Superior temporal gyrus (tissue), 1 donor: ENCODE measurements around the gene NUDT3.
A peak's percentile ranks its signal among the peaks of the same experiment; 100 is the strongest.

Experiments
- DNase-seq: peaks from one replicate; pipeline ENCODE4 v3.0.0-alpha.2; 2016; ENCODE audit errors: extremely low spot score

Gene NUDT3

GRCh38 chr6:34239500-34239825, 153.0 kb downstream of the NUDT3 start:
- DNase-seq, result peak; percentile 4

- DNase-seq, result peak; percentile 5
Measured at GRCh38 chr6:34238585-34239499, 153.6 kb downstream of the NUDT3 start.

- no peak for DNase-seq
Measured at GRCh38 chr6:34237722-34238584, 154.5 kb downstream of the NUDT3 start.

GRCh38 chr6:34237316-34237721, 155.2 kb downstream of the NUDT3 start:
- DNase-seq, result no peak

GRCh38 chr6:34236443-34237315, 155.8 kb downstream of the NUDT3 start, which contains the start of gene HMGA1:
TSS of gene HMGA1 (plus strand) at chr6:34236873. CDS start at chr6:34240781, 3,908 bp downstream.
- DNase-seq, result peak; percentile 88

DNA sequence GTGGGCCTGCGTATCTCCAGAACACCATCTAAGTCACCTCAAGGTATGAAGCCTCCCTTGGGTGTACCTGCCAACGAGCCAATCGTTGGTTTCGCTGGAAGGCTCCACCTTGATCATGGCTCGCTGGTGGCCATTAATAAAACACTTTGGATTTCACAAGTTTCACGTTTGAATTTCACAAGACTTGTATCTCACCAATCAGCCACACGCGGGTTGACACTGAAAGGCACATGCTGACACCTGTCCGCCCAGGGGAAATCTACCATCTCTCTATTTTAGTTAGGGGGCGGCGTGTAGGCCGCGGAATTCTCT, 156.4 kb downstream of the NUDT3 start:
- peak; percentile 9 for DNase-seq

DNA sequence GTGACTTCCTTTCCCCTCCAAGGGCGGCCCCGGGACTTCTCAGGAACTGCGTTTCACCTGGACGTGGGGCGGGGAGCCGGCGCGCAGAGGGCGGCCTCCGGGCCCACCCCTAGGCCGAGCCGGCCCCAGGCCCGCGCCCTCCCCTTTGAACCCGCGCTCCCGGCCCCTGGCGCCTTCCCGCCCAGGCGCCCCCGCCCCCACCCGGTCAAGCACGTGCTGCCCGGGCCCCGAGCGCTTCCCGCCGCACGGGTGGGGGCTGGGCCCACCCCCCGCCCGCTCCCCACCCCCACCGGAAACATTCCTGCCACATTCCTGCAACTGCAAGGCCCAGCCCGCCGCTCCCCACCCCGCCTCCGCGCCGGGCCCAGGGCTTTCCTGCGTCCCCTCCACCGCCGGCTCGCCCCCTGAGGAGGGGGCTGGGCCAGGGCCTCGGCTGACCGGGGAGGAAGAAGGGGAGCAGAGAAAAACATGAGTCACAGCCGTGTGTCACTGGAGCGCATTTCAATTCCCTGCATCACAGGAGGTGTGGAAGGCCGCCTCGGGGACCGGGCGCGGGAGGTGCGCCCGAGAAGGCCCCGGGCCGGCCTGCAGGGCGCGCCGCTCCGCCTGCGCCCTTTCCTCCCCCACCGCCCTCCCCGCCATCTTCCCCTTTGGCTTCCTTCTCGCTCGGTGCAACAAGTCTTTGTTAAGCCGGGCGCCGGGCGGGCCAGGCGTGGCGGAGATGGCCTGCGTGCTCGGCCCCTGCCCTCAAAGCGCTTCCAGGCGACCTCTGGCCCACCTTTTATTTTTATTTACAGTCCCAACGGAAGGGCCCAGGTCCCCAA, 156.9 kb downstream of the NUDT3 start:
- peak; percentile 1 for DNase-seq

DNA sequence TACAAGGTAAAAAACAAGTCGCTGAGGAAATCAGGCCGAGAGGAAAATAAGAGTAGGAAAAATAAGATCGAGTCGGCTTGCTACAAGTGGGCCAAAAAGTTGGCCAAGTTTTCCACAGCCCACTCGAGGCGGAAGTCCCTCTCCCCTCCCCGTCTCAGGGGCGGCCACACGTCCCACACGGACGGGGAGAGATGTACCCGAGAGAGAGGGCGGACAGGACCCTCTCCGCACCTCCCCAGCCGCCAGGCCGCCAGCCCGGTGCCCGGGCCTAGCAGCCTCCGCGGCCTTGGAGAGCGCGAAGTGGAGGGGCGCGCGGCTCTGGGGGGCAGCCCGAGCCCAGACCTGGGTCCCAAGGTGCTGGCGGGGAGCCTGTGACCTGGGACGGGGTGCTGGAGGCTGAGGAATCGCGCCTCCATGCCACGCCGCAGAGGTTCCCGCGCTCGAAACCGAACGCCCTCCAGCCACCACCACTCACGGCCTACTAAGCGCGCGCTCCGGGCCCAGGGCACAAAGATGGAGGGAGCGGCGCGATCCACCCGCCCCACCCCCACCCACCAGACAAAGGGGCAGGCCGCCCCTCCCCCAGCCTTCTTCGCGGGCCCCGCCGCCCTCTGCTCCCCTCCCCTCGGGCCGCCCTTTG, 157.7 kb downstream of the NUDT3 start:
- DNase-seq, result no peak

DNA sequence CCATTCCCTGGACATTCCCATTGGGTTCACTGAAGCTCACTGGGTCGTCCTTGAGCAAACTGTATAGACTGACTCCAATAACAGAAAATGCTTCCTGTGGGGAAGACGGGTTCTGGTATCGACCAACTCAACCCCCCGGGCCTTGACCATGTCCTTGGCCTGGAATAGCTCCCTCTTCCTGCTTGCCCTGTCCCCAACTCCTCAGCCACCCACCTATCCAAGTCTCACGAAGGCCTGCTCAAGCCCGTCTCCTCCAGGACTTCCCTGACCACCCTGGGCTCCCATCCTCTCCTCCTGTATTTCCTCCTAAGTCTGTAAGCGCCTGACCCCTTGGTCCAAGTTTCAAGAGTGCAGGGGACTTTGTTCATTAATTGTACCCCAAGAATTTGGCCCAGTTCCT, 158.6 kb downstream of the NUDT3 start:
- peak; percentile 7 for DNase-seq

DNA sequence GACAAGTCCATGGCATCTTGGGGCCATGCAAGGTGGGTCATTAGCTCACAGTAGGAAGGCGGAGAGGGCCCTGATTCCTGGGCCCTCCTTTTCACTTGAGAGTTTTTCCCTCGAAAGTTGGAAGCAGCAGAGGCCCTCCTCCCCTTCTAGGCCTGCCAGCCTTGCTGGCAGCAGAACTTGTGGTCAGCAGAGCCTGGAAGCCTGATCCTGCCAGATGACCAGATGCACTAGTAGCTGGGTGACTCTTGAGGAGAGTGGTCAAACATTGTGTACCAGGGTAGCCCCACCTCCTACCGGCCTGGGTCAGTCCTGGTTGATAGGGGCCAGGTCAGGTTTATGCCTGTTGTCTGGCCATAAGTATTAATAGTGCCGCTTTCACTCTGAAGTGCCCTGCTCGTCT, 159.6 kb downstream of the NUDT3 start:
- DNase-seq, result no peak

DNA sequence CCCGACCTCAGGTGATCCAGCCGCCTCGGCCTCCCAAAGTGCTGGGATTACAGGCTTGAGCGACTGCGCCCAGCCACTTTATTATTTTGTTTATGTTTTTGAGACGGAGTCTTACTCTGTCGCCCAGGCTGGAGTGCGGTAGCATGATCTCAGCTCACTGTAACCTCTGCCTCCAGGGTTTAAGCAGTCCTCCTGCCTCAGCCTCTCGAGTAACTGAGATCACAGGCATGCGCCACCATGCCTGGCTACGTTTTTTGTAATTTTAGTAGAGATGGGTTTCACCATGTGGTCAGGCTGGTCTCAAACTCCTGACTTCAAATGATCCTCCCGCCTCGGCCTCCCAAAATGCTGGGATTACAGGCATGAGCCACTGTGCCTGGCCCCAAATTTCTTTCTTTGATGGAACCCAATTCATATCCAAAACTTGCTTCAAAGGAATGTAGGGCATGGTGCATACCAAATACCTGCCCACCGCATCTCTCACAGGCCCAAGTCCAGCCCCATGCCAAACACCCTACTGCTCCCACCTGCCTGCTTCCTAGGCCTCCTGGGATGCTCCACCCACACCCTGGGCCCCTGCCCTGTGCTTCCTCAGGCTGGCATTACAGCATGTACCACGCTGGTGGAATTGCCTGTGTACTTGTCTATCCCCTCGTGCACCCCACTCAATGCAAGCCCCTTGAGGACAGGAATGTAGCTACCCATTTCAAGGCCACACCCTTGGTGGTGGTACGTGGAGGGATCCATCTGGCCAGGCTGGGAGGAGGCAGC, 160.7 kb downstream of the NUDT3 start:
- no peak for DNase-seq

GRCh38 chr6:34230653-34231371, 161.7 kb downstream of the NUDT3 start:
- no peak for DNase-seq

DNA sequence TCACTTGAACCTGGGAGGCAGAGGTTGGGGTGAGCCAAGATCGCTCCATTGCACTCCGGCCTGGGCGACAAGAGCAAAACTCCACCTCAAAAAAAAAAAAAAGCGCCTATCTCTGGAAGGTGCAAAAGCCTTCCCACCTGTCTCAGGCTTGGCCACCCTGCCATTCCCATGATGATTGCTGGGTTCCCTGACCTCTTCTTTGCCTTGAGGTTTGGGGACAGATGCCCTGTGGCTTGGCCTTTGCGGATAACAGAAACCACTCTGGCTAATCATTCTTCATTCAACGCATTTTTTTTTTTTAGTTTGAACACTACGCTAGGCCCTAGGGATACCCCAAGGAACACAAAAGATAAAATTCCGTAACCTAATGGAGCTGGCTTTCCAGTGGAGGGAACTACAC, 162.6 kb downstream of the NUDT3 start:
- DNase-seq, result no peak
